Psoas muscle (tissue), 8 donors: ENCODE measurements around the gene IWS1. TPM values are rescaled to one million over a fixed set of nuclear protein-coding genes. Genes with fewer than 3 reads are reported as not detected.
"Not testable (repeated sequence)": the region's sequence is repeated elsewhere in the genome, so short reads cannot be mapped to it uniquely, and the experiment has no call there.

Experiments used
- ATAC-seq, 4 donors: fragments of 200-7000 bp; cut with Tn5 transposase; one replicate each; pipeline ENCODE4 v1.9.1; 2020; ENCODE audit warnings: moderate library complexity in 3 of 4, mild to moderate bottlenecking in 2 of 4
- DNase-seq, 2 donors: peaks; one replicate each; pipeline ENCODE4 v3.0.0-alpha.2; 2020
- H3K27ac ChIP-seq: fragments of 200-600 bp; one replicate; pipeline ENCODE4 v1.8.0; 2022
- H3K27me3 ChIP-seq, 3 donors: fragments of 200-600 bp in 1 of 3; one replicate each; pipeline versions ENCODE4 v1.6.1 to v1.8.0; 2013 to 2022; ENCODE audit warnings: low read length in 2 of 3, mild to moderate bottlenecking in 2 of 3, moderate library complexity in 1 of 3; ENCODE audit not compliant: insufficient read depth in 3 of 3
- H3K36me3 ChIP-seq, 2 donors: fragments of 200-600 bp in 1 of 2; one replicate each; pipeline versions ENCODE4 v1.6.1 to v1.8.0; 2013 to 2022; ENCODE audit warnings: low read depth in 1 of 2, mild to moderate bottlenecking in 1 of 2, moderate library complexity in 1 of 2; ENCODE audit not compliant: insufficient read depth in 1 of 2
- H3K4me1 ChIP-seq: fragments of 200-600 bp; one replicate; pipeline ENCODE4 v1.8.0; 2022
- H3K4me3 ChIP-seq: fragments of 200-600 bp; one replicate; pipeline ENCODE4 v1.8.0; 2022; ENCODE audit warnings: mild to moderate bottlenecking
- H3K9me3 ChIP-seq: fragments of 200-600 bp; one replicate; pipeline ENCODE4 v1.8.0; 2022
- CTCF ChIP-seq: fragments of 200-600 bp; IDR thresholded peaks from one replicate; pipeline ENCODE4 v1.8.0; 2022; ENCODE audit warnings: antibody characterized with exemption
- WGBS, 3 donors: extraction: QIAGEN DNeasy Blood & Tissue Kit; methylation state at CpG; one replicate each; pipeline versions ENCODE4 v1.1.6 to v1.1.7; 2013; 5-methylcytosine and 5-hydroxymethylcytosine counted together
- intact Hi-C, 2 donors: fragments of 100-400 bp; cut with DNase I; formaldehyde crosslinking; loops; one replicate each; pipeline versions ENCODE4 v1.11.0 to v1.14.2; 2022
- polyA plus RNA-seq, 3 donors: library from polyadenylated mRNA; stranded (reverse); fragments of 200-250 nt; gene quantifications; one replicate each; pipeline ENCODE4 v1.2.3, GENCODE V29; 2013
- total RNA-seq, 4 donors: library from RNA; stranded (reverse); fragmentation: NEBNext Ultra II Directional in 2 of 4; extraction: Animal tissue kit (Norgen Biotek cat#: 25700) in 2 of 4; gene quantifications; one replicate each; pipeline versions ENCODE4 v1.2.1 to v1.2.4, GENCODE V29; 2021 to 2023
- donor health status: healthy with polysubstance abuse.
- donor health status: DM: no; HTN: no; CAD: no; lungs with moderate emphysema.
- donor health status: Bipolar disorder and iron deficiency.
- donor health status: healthy.
- donor health status: DM: yes; HTN: yes; CAD: no.
- donor health status: DM: no; HTN: no; CAD: no.
- donor health status: DM: no; HTN: no; CAD: no.
- donor health status: DM: yes; HTN: yes; CAD: no.

Gene IWS1
- total and polyA plus RNA-seq, 7 donors, result 47.6 to 77.2 (median 62.5) TPM

- H3K27me3 ChIP-seq, result peaks cover 0 to 5% (median 0%) of the 10 kb centered on the region in 3 donors
- TF ChIP-seq CTCF, result no peak
- no peak overlapping the region for H3K4me3 ChIP-seq
- 64 to 73% (median 69%) methylated on average over 4 of the region's 4 CpGs for WGBS, 3 donors
- intact Hi-C loops, result loop anchor here (5.0 to 10.0 kb wide), 2 partner anchors 36 to 124 kb away; no protein-coding TSS in a partner anchor
- no peak for DNase-seq
- H3K36me3 ChIP-seq, result no peaks in the 10 kb centered on the region
- H3K27ac ChIP-seq, result no peak overlapping the region
- no peak for ATAC-seq
- H3K9me3 ChIP-seq, result no peaks in the 10 kb centered on the region
- no peaks in the 10 kb centered on the region for H3K4me1 ChIP-seq
Measured at GRCh38 chr2:127531221-127531648, 4.9 kb upstream of the IWS1 start.

- intact Hi-C loops, result loop anchor here (5.0 to 10.0 kb wide), 2 partner anchors 37 to 124 kb away; no protein-coding TSS in a partner anchor
- Histone ChIP-seq H3K4me1 (no peaks in the 10 kb centered on the region), H3K4me3 (no peak overlapping the region), H3K27ac (no peak overlapping the region), H3K36me3 (no peaks in the 10 kb centered on the region), H3K27me3 (peaks cover 0 to 3% (median 0%) of the 10 kb centered on the region in 3 donors), H3K9me3 (no peaks in the 10 kb centered on the region)
- no peak for TF ChIP-seq CTCF
- DNase-seq, result no peak
- no peak for ATAC-seq
- 84 to 93% (median 88%) methylated on average over 3 of the region's 3 CpGs for WGBS, 3 donors
Measured at GRCh38 chr2:127530245-127531140, 4.2 kb upstream of the IWS1 start.

- H3K27ac ChIP-seq, ATAC-seq: not testable (repeated sequence)
Measured at GRCh38 chr2:127529416-127529815, 3.1 kb upstream of the IWS1 start.

GRCh38 chr2:127528487-127528886 lies 2.2 kb upstream of the IWS1 start:
- WGBS, 3 donors, result 45 to 71% (median 54%) methylated on average over 4 of the region's 4 CpGs
- ATAC-seq (peak in 3 of 4 donors; percentile 13 to 50 (median 35)), DNase-seq (no peak)
- peaks cover 9% of the 10 kb centered on the region for H3K4me1 ChIP-seq
- peak overlapping the region; percentile 50 for H3K27ac ChIP-seq
- H3K4me3 ChIP-seq, result no peak overlapping the region
- peaks cover under 1 to 2% of the 10 kb centered on the region in 2 donors for H3K36me3 ChIP-seq
- intact Hi-C loops, result loop anchor here in 1 of 2 donors (10.0 kb wide), 1 partner anchor 126 kb away; no protein-coding TSS in a partner anchor
- no peaks in the 10 kb centered on the region for H3K9me3 ChIP-seq
- no peak for TF ChIP-seq CTCF
- H3K27me3 ChIP-seq, result no peaks in the 10 kb centered on the region

More at GRCh38 chr2:127529416-127529815, 3.1 kb upstream of the IWS1 start:
- H3K4me3 ChIP-seq, H3K9me3 ChIP-seq, H3K27me3 ChIP-seq, H3K4me1 ChIP-seq, H3K36me3 ChIP-seq, DNase-seq: not testable (repeated sequence)
- WGBS, 3 donors, result 75 to 80% (median 75%) methylated on average over 2 of the region's 2 CpGs
- intact Hi-C loops, result loop anchor here in 1 of 2 donors (10.0 kb wide), 1 partner anchor 125 kb away; no protein-coding TSS in a partner anchor
